T-helper 9 cell (primary cell): ENCODE results near the gene PLEKHA1.

Experiments
- DNase-seq: peaks from one replicate; pipeline ENCODE4 v3.0.0-alpha.2; 2020

Gene PLEKHA1

DNA sequence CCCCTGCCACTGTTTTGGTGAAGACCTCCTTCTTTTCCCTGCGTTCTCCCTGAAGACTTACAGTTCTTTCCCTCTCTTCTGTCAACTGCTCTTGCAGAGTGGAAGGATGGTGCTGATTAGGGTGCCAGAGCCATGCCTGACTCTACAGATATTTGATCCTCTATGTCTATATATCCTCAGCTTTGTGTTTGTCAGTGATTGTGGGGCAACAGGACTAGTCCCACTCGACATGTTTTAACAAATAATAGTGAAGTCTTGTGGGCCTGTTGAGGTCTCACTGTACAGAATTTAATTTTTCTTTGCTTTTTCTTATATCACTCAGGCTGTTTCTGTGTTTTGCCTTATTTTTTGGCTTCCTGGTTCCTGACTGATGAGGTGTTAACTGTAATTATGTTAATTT is 5.0 kb downstream of the PLEKHA1 start:
- DNase-seq: no peak

DNA sequence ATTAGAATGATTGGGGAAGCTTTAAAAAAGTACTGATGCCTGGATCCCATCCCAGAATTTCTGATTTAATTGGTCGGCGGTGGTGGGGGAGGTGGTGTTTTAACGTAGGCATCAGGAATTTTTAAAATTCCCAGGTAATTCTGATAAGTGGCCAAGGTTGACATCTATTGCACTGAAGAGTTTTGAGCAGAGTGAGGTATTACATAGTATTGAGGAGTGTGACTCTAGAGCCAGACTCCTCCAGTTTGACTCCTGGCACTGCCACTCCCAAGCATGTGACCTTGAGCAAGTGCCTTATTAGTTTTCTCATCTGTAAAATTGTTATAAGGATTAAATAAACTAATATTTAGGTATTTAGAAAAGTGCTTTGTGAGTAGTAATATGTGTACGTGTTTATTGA is 6.2 kb downstream of the PLEKHA1 start:
- DNase-seq: no peak

DNA sequence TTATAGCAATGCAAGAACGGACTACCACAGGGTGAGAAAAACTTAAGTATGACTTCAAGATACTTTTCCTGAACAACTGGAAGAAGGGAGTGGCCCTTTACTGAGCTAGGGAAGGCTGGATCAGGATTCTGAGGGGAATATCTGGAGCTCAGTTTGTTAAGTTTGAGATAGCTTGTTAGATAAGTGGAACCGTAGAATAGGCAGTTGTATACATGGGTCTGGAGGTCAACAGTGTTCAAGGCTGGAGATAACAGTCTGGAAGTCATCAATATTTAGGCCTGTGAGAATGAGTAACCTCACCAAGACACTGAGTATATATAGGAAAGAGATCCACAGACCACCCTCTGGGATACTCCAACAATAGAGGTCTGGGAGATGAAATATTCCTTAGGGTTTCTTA is 7.2 kb downstream of the PLEKHA1 start:
- DNase-seq: no peak

DNA sequence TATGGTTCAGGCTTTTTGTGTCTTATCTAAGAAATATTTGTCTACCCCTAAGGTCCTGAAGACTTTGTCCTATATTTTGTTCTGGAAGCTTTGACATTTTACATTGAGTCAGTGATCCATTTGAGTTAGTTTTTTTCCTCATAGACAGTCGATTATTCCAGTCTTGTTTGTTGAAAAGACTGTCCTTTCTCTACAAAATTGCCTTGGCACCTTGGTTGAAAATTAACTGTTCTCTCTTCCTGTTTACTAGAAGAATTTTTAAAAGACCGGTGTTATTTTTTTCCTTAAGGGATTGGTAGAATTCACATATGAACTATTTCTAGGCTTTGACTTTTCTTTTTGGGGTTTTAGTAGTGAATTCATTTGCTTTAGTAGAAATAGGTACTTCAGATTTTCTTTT is 12.0 kb downstream of the PLEKHA1 start:
- no peak for DNase-seq

DNA sequence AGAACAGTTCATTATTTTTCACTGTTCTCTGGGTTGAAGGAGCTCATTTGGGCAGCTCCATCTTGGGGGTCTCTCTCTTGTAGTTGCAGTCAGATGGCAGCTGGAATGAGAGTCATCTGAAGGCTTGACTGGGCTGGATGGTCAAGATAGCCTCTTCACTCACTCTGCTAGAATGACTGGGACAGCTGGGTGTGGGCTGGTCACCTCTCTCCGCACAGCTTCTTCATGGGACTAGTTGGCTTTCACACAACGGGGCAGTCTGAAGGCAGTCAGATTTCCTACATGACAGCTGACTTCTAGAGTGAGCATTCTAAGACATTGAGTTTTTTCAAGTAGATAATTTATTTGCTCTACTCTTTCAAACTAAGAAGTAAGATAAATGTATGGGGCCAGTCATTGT is 13.1 kb downstream of the PLEKHA1 start:
- no peak for DNase-seq

DNA sequence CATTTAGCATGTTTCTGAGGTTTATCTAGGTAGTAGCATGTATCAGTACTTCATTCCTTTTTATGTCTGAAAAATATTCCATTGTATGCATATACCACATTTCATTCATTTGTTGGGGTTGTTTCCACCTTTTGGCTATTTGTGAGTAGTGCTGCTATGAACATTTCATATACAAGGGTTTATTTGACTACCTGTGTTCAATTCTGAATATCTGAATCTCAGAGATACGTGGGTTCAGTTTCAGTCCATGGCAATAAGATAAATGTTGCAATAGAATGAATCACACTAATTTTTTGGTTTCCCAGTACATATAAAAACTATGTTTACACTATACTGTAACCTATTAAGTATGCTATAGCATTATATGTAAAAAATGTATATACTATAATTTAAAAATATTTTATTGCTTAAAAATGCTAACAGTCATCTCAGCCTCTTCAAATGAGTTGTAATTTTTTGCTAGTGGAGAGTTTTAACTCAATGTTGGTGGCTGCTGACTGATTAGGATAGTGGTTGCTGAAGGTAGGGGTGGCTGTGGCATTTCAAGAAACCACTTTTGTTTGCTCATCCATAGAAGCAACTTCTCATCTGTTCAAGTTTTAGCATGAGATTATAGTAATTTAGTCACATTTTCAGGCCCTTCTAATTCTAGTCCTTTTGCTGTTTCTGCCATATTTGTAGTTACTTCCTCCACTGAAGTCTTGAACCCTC is 13.9 kb downstream of the PLEKHA1 start:
- DNase-seq: no peak

DNA sequence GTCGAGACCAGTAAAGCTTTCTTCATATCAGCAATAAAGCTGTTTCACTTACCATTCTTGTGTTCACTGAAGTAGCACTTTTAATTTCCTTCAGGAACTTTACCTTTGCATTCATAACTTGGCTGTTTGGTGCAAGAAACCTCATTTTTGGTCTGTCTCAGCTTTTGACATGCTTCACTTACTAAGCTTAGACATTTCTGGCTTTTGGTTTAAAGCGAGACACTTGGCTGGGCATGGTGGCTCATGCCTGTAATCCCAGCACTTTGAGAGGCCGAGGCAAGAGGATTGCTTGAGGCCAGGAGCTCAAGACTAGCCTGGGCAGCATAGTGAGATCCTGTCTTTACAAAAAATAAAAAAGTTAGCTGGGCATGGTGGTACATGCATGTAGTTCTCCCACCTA is 15.8 kb downstream of the PLEKHA1 start:
- DNase-seq: no peak

DNA sequence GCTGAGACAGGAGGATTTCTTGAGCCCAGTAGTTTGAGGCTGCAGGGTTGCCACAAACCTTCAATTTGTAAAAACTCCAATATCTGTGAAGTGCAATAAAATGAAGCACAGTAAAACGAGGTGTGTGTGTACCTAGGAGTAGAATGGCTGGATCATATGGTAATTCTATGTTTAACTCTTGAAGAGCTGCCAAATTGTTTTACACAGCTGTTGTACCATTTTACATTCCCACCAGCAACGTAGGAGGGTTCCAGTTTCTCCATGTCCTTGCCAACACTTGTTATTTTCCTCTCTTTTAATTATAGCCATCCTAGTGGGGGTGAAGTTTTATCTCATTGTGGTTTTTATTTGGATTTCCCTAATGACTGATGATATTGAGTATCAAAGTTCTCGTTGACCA is 16.2 kb downstream of the PLEKHA1 start:
- no peak for DNase-seq

DNA sequence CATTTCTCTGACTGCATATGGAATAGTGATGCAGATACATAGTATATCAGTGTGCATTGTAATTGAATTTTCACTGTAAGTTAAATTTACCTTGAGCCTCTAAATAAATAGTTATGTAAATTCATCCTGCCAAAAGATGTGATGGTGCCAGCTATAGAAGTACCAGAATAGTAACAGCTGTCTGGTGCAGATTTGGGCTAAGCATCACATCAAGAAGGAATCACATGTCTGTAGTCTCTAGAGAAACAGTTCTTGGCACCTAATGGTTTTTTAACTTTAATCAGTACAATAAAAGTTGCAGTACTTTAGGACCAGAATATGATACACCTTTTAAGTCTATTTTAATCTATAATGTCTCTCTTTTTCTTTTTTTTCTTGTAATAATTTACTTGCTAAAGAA is 17.4 kb downstream of the PLEKHA1 start:
- DNase-seq: no peak

DNA sequence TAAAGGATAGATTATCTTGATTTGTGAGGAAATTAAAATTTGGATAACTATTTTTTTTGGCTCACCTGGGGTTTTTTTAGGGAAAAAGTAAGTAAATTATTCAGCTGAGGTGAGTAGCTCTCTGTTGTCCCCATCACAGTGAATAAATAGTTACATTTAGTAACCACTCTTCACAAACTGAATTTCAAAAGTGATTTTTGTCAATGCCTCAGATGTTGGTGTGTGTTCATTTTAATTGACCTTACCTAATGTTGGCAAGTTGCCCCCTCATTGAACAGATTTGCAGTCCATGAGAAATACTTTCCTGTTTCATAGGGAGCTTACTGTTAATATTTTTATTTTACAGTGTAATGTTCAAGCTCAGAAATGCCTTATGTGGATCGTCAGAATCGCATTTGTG is 18.3 kb downstream of the PLEKHA1 start:
- DNase-seq: no peak

DNA sequence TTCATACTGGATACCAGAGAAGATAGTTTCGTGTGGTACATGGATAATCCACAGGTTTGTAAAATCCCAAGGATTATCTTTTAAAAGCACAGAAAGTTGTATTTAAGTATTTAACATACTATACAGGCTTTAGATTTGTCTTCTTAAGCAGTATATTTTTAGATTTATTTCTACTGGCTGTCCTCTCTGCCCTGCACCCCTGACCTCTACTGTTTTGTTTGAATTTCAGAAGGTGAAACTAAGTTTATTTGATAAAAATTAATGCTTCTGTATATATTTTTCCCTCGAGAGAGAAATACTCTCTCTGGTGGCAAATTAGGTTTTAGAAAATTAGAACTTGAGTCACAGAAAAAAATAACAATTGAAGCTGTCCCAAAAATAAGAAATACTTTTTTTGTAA is 18.8 kb downstream of the PLEKHA1 start:
- no peak for DNase-seq

DNA sequence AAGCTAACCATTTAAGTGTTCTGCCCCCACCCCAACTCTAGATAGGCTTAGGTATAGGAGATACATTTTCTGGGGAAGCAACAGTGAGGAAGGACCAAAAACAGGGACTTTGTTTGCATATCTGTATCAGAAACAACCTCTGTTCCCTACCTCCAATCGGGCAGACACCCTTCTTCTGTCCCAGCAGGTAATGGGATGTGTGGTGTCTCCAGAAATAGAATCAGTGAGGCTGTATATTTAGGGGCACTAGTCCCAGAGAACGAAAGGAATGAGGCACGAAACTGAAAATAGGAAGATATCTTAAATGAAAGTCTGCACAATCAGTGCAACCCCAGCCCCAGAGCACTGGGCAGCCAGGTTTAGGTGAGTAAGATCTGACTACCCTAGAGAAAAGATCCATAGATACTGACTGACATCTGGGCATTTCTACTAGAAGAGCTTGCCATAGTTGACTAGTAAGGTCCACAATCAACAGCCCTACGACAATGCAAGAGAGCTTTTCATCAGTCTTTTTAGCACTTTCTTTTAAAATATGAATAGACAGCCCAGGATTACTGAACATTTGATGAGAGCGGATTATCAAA is 28.1 kb downstream of the PLEKHA1 start:
- DNase-seq: no peak

DNA sequence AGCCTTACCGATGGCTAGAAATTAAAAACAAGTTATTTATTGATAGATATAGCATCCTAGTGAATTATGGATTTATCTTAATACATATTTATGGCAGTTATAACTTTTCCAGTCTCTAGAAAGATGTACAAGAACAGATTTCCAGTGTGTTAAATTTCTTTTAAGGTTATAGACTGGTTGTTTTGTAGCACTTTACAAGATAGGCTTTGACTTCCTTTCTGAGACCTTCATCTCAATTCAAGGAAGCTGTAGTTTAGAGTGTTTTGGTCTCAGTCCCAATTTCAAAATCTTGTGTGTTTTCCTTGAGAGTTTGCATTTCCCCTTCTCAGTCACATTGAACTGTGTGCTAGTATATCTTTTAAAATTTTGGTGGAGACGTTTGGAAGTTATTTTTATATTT is 30.1 kb downstream of the PLEKHA1 start:
- no peak for DNase-seq

DNA sequence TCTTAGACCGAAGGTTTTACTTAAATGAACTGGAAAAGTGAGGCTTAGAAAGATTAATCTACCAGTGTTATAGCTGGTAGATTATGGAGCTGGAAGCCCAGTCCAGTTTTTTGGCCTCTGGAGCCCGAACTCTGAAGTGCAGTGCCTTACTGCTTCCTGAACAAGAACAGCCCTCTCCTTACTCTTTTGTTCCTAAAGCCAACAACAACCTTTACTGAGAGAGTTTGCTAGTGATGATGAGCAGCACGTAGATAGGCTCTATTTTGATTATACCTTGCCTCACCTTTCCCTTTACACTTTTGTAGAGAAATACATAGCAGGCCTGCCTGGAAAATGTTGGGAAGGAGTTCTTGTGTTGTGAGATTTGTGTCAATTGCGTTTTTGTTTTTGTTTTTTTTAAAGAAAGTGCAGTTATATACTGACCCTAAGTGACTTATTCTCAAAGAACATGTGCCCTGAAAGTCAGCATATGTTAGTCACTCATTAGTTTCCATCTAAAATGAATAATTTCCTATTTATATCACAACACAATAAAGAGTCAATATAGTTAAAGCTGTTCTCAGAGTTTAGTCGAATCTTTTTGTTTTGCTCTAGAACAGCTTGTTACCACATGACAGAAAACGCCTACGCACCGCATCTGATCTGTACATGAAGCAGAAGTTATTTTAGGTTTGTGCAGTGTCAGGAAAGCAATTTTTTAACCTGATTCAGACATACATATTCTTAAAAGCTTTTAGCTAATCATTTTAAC is 33.0 kb downstream of the PLEKHA1 start:
- no peak for DNase-seq

DNA sequence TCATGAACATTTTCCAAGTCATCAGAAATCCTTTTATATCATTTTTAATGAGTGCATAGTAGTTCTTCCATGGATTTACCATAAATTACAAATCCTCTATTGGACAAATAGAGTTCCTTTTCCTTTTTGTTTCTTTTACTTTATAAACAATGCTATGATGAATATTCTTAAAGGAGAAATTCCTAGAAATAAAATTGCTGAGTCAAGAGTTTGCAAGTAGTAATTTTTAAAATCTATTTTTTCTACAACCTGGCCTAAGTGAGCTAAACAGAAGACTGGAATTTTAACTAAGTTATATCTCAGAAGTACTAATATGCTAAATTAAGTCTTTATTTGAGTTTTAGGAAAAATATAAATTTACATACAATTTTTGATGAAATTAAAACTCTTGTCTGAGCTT is 38.8 kb downstream of the PLEKHA1 start:
- no peak for DNase-seq

DNA sequence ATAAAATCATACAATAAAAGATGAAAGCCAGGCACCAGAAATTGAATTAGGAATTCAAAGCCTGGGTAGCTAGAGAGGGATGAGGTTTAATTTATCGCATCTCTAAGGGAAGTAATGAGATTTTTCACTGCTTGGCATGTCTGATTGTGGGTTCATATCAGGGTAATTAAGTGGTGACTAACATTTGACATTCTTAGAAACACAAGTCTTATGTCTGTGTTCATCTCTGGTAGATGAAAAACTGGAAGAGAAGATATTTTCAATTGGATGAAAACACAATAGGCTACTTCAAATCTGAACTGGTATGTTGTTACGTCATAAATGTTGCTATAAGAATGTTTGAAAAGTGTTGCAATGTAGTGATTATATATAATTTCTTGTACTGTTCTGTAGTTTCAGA is 43.2 kb downstream of the PLEKHA1 start:
- DNase-seq: no peak

DNA sequence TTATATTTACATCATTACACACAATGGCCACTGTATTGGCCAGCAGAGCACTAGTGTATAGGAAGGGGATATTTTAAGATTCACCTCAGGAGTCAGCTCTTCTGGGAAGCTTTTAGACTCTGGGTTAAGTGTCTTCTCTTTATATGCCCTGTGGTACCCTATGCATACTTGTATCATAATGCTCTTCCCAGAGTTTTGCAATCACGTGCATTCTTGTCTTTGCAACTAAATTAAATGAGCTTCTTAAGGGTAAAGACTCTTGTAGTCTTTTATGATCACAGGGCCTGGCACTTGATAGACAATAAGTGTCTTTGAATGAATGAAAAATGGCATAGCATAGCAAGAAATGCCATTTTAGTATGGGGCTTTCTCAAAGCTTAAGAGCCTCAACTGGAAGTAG is 44.5 kb downstream of the PLEKHA1 start:
- DNase-seq: no peak

DNA sequence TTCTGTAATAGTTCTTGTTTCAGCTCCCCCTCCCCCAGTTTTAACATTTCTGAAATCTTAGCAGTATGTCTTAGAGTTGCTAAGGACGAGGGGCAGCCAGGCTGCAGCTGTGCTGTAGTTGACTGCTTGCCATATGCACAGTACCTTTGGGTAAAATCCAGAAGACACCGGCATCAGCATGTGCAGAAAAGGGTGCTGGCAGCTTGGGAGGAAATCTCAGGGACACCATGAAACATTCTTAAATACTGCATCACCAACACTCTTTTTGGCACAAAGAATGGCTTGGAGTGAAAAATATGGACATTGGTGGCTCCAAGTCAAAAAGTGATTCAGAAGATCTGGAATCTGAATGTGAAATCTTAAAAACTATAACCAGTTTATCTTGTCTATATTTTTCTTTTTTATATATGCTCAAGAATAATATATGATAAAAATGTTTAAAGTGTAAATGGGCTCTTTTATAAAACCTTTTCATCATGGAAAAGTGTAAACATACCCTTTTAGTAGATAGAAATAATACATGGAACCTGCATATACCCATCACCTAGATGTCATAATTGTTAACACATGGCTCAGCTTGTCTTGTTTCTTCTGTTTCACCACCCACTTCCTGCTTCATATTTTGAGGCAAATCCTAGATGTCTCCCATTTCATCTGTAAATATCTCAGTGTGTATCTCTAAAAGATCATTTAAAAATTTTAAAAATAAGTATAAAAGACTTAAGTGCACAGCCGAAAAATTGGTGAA is 45.5 kb downstream of the PLEKHA1 start:
- DNase-seq: no peak

DNA sequence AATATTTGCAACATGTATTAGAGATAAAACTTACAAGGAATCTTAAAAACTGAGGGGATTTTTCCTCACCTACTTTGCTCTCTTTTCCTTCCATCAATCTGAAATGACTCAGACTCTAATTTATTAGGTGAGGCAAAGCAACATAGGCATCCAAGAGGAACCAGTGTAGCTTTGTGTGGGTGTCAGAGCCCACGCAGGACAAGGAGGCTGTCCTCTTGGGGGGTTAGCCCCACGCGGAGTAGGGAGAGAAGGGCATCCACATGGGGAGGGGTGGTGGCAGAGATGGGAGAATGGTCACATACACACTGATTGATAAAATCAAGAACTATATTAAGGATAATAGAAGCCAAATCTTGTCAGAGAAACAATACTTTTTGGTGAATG is 46.1 kb downstream of the PLEKHA1 start:
- DNase-seq: no peak

DNA sequence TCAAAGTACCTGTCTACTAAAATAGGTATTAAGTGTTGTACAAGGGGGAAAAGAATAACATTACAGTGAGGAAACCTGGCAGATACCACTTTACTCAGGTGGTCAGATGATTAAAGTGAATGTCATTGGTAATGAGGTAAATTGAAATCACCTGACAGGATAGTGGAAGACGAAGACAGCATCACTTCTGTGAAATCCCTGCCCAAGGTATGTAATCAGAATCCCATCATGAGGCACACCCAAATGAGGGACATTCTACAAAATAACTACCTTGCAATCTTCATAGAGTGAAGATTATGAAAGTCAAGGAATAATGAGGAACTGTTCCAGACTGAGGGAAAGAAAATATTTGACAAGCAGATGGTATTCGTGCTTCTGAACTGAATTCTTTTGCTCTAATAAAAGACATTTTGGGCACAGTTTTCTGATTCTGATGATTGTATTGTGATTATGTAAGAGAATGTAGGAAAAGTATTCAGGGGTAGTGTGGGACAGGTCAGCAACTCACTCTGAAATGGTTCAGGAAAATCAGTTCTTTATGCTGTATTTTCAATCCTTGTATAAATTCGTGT is 46.6 kb downstream of the PLEKHA1 start:
- DNase-seq: no peak

DNA sequence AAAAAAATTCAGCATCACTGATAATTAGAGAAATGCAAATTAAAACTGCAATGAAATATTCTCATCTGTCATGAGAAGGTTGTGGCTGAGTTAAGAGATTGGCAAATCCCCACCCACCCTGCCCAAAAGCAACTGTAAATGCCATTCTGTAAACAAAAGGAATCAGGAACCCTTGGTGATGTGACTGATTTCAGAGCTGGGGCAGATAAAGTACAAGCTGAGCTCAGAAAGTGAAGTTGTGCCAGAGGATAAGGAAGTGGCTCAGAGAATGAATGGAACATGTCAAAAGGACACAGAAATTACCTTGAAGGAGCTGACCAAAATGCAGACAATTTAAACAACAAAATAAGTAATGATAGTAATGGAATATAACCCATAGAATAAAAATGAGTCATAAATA is 47.2 kb downstream of the PLEKHA1 start:
- DNase-seq: no peak

DNA sequence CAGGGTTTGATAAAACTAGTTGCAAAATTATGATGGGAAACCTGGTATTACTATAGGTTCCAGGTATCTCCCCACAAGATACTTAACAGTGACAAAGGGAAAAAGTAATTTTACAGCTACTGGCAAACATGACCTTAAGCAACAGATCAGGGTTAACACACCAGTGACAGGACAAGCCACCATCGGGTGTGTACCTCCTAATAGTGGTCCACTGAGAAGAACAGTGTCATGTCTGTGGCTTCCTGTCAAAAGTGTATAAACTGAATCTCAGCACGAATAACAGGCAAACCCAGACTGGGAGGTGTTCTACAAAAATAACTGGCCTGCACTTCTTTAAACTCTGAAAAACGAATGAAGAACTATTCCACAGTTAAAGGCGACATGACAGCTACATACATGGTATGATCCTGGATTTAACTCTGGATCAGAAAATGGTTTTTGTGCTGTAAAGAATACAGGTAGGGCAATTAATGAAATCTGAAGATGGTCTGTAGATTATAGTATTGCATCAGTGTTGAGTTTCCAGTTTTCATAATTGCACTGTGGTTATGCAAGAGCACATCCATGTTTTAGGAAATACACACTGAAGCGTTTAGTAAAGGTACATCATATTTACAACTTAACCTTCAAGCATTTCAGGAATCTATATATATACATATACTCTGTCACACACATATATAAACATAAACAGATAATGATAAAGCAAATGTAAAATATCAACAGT is 47.9 kb downstream of the PLEKHA1 start:
- no peak for DNase-seq

DNA sequence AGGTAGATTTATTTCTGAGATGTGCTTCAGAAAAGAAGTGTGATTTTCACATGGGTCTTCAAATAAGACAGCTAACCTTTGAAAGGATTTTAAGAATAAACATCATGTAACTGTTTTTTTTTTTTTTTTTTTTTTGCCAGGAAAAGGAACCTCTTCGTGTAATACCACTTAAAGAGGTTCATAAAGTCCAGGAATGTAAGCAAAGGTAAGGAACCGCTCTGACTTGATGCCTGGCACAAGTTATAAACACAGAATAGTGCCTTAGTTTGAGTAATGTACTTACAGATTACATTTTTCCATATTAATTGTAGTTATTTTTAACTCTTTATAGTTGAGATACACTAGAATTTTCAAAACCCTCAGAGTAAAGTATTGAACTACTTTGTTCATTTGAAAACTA is 49.6 kb downstream of the PLEKHA1 start:
- no peak for DNase-seq
